HG03060 (cell line): ENCODE results near the gene ZFP62.
A peak's percentile ranks its signal among the peaks of the same experiment; 100 is the strongest.

ENCODE experiments used
- ATAC-seq: cut with Tn5 transposase; IDR thresholded peaks from one replicate; pipeline ENCODE4 v1.9.1; 2021; ENCODE audit warnings: low read depth, moderate number of reproducible peaks; ENCODE audit not compliant: unreplicated experiment

ZFP62 gene

GRCh38 chr5:180813420-180813819, 47.7 kb downstream of the ZFP62 start:
- no peak for ATAC-seq

DNA sequence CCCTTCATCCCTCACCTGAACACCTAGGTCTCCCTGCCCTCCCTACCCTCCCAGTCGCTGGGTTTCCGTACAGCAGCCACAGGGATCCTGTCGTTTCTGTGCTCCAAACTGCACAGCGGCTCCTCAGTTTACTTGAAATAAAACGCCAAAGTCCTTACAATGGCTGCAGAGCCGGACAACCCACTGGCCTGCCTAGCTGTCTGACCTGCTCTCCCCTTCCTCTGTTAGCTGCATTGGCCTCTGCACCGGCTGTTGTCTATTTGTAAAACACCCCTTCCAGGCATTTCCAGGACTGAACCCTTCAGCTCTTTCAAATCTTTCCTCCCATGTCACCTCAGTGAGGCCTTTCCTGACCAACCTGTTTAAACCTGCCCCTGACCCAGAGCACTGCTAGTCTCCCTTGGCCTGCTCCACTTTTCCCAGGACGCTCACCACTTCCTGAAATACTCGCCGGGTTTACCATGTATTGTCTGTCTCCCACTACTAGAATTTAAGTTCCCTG, 49.4 kb downstream of the ZFP62 start:
- no peak for ATAC-seq

GRCh38 chr5:180810959-180811622, 50.0 kb downstream of the ZFP62 start:
- ATAC-seq: no peak

- ATAC-seq: peak; percentile 33
Measured at GRCh38 chr5:180810210-180810958, 50.7 kb downstream of the ZFP62 start.

GRCh38 chr5:180809403-180810209, 51.5 kb downstream of the ZFP62 start:
- peak; percentile 32 for ATAC-seq

- no peak for ATAC-seq
Measured at GRCh38 chr5:180808461-180809000, 52.5 kb downstream of the ZFP62 start.

DNA sequence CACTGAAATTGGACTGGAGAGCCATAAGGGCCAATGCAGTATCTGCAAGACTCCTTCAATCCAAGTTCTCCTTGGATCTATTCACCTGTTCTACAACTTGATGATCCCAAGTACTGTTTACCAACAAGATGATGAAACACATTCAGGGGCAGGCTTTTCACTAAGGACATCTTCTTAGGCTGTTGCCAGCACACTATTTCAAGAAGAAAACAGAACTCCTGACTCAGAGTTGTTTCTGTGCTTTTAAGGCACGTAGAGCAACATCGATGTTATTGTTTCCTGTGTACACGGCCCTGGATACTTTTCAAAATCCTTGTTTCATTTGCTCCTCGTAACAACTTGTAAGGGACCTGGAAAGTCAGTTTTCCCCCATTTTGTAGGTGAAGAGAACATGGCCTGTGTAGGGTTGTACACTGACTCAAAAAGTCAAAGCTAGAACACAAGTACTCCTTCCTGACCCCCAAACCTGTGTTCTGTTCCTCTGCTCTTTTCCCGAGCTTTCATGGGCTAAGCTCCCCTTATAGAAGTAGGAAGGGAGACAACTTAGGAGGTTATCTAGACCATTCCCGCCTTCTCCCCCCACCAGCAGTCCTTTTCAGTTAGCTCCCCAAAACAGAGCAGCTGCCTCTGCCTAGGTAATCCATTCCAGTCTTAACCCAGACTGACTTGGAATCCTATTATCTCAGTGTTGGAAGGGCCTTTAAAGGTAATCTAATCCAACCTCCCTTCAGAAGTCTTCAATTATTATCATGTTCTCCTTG, 53.2 kb downstream of the ZFP62 start:
- ATAC-seq: no peak

GRCh38 chr5:180807046-180807445, 54.0 kb downstream of the ZFP62 start:
- no peak for ATAC-seq

GRCh38 chr5:180806351-180807011, 54.6 kb downstream of the ZFP62 start:
- ATAC-seq: no peak

GRCh38 chr5:180804129-180804618, 56.9 kb downstream of the ZFP62 start:
- ATAC-seq: no peak

DNA sequence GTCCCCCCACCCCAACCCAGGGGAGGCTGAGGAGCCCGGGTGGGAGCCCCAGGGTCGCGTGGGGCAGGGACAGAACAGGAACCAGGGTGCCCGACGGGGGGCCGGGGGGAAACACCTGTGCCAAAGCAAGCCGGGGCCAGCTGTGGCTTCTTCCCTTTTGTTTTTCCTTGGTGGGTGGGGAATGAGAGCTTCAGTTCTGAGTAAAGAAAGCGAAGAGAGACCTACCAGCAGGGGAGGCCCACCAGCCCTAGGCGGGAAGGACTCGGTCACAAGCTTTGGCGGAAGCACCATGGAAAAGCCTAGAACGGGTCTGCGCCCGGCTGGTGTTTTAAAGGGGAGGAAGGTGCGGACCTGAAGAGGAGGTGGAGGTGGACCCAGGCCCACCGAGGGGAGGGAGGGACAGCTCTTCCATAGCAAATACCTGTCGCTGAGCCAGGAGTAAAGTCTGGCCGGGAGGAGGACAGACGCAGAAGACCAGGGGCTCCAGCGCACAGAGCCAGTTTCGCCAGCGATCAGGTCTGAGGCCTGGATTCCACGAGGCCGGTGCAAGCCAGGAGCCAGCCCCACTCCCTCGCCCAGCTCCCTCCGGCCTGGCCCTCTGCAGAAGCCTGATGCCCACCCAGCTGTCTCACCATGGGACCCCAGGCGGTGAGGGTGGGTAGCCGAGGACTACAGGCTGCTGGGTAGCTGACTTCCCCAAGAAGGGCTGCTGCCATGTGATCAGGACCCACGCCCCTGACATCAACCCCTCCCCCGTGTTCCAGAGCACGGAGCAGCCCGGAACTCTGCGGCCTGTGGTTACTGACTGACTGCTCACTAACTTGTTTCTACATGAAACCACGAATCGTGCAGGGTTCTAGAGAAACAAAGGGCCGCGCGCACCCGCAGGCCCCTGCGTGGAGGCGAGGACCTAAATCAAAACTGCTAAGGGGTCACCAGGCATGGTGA, 57.6 kb downstream of the ZFP62 start:
- ATAC-seq: peak; percentile 51

GRCh38 chr5:180802325-180803180, 58.5 kb downstream of the ZFP62 start, which contains the start of gene MGAT1:
TSS of gene MGAT1 (minus strand) at chr5:180802806. CDS start at chr5:180792971, 9,835 bp downstream.
- ATAC-seq: no peak

DNA sequence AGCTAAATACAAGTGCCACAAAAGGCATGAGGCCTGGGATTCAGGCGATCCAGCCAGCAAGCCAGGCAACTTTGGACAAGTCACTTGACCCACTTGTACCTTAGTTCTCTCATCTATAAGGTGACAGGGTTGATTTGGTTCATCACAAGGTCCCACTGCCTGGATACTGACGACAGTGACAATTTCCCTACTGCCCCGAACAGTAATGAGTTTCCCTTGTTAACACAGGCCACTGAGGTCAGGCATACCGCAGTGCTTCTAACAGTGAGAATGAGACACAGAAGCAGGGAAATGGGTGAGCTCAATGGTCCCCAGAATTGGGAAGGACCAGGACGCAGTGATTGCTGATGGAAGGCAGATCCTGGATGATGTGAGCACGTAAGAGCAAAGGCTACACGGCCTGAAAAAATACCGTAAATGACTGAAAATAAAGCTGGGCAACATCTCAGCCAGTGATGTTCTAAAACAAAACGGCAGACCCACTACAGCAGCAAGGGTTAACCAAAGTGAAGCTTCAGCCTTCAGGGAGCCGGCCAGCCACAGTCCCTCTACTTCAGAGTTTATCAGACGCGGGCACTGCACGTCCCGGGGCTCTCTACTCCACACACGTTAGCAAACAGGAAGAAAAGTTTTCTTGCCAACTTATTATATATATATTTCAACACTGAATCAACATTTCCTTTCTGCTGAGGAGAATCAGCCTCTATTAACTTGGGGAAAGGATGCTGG, 59.3 kb downstream of the ZFP62 start:
- ATAC-seq: no peak

- ATAC-seq: no peak
Measured at GRCh38 chr5:180799902-180800801, 60.9 kb downstream of the ZFP62 start.

GRCh38 chr5:180799194-180799593, 61.9 kb downstream of the ZFP62 start:
- ATAC-seq: no peak

GRCh38 chr5:180798193-180798592, 62.9 kb downstream of the ZFP62 start:
- no peak for ATAC-seq
